Measurements from ENCODE around the gene CRYBG1.

CRYBG1 gene

GRCh38 chr6:106501960-106502371, 141.4 kb downstream of the CRYBG1 start:
- TF ChIP-seq CTCF (IDR thresholded peaks at IDR 0.05; ENCODE audit: low read depth, low read length) = no peak
- DNase-seq (ENCODE audit: extremely low read depth, low read depth) = no peak

- DNase-seq (ENCODE audit: extremely low read depth, low read depth) = no peak
- TF ChIP-seq CTCF (IDR thresholded peaks at IDR 0.05; ENCODE audit: low read depth, low read length) = no peak
These were observed 142.0 kb downstream of the CRYBG1 start for GRCh38 chr6:106502559-106502958.

GRCh38 chr6:106508277-106508676, 147.8 kb downstream of the CRYBG1 start:
- no peak for DNase-seq (ENCODE audit: extremely low read depth, low read depth)
- TF ChIP-seq CTCF (IDR thresholded peaks at IDR 0.05; ENCODE audit: low read depth, low read length) = no peak

GRCh38 chr6:106508834-106509233, 148.3 kb downstream of the CRYBG1 start:
- TF ChIP-seq CTCF (IDR thresholded peaks at IDR 0.05; ENCODE audit: low read depth, low read length) = no peak
- no peak for DNase-seq (ENCODE audit: extremely low read depth, low read depth)

- no peak for DNase-seq (ENCODE audit: extremely low read depth, low read depth)
- TF ChIP-seq CTCF (IDR thresholded peaks at IDR 0.05; ENCODE audit: low read depth, low read length) = no peak
These were observed 149.0 kb downstream of the CRYBG1 start for GRCh38 chr6:106509420-106510089.

- no peak; the same call in 1 of the 2 replicates for TF ChIP-seq CTCF (IDR thresholded peaks at IDR 0.05; ENCODE audit: low read depth, low read length)
- no peak for DNase-seq (ENCODE audit: extremely low read depth, low read depth)
These were observed 149.8 kb downstream of the CRYBG1 start for GRCh38 chr6:106510090-106510970.

Data from AG09319 (cell line).